ENCODE data around the gene TP53TG3E. TPM values are rescaled to one million over a fixed set of nuclear protein-coding genes. Genes with fewer than 3 reads are reported as not detected.
"Not testable (repeated sequence)": the region's sequence is repeated elsewhere in the genome, so short reads cannot be mapped to it uniquely, and the experiment has no call there.

Gene TP53TG3E
- polyA plus RNA-seq (ENCODE audit: insufficient read length in 3 of 3): under 1 TPM in 1 of 3 donors, not detected in 2; 0.18 TPM

- DNase-seq (ENCODE audit: low read depth in 3 of 3, low spot score in 2 of 3): not testable (repeated sequence)
Measured at GRCh38 chr16:33304006-33304405, at the start of gene TP53TG3E. TSS of gene TP53TG3E (plus strand) at chr16:33304306. CDS start at chr16:33304374, 68 bp downstream.

DNA sequence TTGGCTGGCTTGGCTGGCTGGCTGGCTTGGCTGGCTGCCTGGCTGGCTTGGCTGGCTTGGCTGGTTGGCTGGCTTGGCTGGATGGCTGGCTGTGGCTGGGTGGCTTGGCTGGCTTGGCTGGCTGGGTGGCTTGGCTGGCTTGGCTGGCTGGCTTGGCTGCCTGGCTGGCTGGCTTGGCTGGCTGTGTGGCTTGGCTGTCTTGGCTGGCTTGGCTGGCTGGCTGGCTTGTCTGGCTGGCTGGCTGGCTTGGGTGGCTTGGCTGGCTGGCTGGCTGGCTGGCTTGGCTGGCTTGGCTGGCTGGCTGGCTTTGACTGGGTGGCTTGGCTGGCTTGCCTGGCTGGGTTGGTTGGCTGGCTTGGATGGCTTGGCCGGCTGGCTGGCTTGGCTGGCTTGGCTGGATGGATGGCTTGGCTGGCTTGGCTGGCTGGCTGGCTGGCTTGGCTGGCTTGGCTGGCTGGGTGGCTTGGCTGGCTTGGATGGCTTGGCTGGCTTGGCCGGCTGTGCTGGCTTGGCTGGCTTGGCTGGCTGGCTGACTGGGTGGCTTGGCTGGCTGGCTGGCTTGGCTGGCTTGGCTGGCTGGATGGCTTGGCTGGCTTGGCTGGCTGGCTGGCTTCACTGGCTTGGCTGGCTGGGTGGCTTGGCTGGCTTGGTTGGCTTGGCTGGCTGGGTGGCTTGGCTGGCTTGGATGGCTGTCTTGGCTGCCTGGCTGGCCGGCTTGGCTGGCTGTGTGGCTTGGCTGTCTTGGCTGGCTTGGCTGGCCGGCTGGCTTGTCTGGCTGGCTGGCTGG is 32.3 kb downstream of the TP53TG3E start:
- not testable (repeated sequence) for DNase-seq (ENCODE audit: low read depth in 3 of 3, low spot score in 2 of 3)

- not testable (repeated sequence) for DNase-seq (ENCODE audit: low read depth in 3 of 3, low spot score in 2 of 3)
Measured at GRCh38 chr16:33337627-33338542, 33.8 kb downstream of the TP53TG3E start.

DNA sequence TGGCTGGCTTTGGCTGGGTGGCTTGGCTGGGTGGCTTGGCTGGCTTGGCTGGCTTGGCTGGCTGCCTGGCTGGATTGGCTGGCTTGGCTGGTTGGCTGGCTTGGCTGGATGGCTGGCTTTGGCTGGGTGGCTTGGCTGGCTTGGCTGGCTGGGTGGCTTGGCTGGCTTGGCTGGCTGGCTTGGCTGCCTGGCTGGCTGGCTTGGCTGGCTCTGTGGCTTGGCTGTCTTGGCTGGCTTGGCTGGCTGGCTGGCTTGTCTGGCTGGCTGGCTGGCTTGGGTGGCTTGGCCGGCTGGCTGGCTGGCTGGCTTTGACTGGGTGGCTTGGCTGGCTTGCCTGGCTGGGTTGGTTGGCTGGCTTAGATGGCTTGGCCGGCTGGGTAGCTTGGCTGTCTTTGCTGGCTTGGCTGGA is 34.4 kb downstream of the TP53TG3E start:
- not testable (repeated sequence) for DNase-seq (ENCODE audit: low read depth in 3 of 3, low spot score in 2 of 3)

DNA sequence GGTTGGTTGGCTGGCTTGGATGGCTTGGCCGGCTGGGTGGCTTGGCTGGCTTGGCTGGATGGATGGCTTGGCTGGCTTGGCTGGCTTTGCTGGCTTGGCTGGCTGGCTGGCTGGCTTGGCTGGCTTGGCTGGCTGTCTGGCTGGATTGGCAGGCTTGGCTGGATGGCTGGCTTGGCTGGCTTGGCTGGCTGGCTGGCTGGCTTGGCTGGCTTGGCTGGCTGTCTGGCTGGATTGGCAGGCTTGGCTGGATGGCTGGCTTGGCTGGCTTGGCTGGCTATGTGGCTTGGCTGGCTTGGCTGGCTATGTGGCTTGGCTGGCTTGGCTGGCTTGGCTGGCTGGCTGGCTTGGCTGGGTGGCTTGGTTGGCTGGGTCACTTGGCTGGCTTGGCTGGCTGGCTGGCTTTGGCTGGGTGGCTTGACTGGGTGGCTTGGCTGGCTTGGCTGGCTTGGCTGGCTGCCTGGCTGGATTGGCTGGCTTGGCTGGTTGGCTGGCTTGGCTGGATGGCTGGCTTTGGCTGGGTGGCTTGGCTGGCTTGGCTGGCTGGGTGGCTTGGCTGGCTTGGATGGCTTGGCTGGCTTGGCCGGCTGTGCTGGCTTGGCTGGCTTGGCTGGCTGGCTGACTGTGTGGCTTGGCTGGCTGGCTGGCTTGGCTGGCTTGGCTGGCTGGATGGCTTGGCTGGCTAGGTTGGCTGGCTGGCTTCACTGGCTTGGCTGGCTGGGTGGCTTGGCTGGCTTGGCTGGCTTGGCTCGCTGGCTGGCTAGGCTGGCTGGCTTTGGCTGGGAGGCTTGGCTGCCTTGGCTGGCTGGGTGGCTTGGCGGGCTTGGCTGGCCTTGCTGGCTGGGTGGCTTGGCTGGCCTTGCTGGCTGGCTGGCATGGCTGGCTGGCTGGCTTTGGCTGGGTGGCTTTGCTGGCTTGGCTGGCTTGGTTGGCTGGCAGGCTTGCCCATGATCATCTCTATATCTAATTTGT is 35.3 kb downstream of the TP53TG3E start:
- not testable (repeated sequence) for DNase-seq (ENCODE audit: low read depth in 3 of 3, low spot score in 2 of 3)

Other genes with a start within 250 kb of the TP53TG3E start
- gene TP53TG3C, start 110.1 kb upstream of the TP53TG3E start, polyA plus RNA-seq (ENCODE audit: insufficient read length in 3 of 3): not detected
- not detected for gene TP53TG3B, start 56.5 kb downstream of the TP53TG3E start, polyA plus RNA-seq (ENCODE audit: insufficient read length in 3 of 3)
- gene TP53TG3F, start 155.3 kb downstream of the TP53TG3E start, polyA plus RNA-seq (ENCODE audit: insufficient read length in 3 of 3): not detected